GM19452 (cell line): Measurements from ENCODE around the gene CRYGN.

ENCODE experiments used
- ATAC-seq: cut with Tn5 transposase; IDR thresholded peaks from one replicate; pipeline ENCODE4 v1.9.1; 2021; ENCODE audit not compliant: unreplicated experiment

CRYGN gene, protein sequence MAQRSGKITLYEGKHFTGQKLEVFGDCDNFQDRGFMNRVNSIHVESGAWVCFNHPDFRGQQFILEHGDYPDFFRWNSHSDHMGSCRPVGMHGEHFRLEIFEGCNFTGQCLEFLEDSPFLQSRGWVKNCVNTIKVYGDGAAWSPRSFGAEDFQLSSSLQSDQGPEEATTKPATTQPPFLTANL

GRCh38 chr7:151439855-151440798 lies at the start of gene CRYGN:
CRYGN (minus strand) TSS chr7:151440141; CDS start chr7:151439917, 224 bp downstream.
- no peak for ATAC-seq

DNA sequence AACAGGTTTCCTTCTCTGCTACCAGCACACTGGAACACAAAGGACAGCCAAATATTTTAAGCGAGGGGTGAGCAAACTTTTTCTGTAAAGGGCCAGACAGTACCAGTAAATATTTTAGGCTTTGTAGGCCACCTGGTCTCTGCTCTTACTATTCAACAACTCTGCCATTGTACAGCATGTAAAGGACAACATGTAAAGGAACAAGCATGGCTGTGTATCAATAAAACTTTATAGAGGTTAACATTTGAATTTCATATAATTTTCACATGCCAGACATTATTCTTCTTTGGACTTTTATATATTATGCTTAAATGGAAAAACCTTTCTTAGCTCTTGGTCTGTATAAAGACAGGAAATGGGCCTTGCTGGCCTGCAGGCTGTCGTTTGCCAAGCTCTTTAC lies 49.6 kb upstream of the CRYGN start:
- no peak for ATAC-seq

DNA sequence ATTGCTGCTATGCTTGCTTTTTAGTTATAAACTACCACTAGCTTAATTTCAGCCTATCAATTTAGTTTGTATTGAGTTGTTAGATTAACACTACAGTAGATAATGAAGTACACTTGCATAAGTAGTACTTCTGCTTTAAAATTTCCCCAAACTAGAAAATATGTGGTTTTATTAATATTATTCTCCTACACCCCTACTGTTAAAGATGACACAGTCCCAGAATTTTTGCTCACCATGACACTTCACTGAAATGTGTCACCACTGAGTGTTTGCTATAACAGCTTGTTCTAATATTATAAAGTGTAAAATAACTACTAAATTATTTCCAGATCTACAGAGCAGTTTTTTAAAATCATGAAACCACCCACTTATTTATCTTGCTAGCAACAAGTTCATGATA lies 48.2 kb upstream of the CRYGN start:
- no peak for ATAC-seq

- ATAC-seq: no peak
Observed at GRCh38 chr7:151487228-151487627, 47.3 kb upstream of the CRYGN start.

DNA sequence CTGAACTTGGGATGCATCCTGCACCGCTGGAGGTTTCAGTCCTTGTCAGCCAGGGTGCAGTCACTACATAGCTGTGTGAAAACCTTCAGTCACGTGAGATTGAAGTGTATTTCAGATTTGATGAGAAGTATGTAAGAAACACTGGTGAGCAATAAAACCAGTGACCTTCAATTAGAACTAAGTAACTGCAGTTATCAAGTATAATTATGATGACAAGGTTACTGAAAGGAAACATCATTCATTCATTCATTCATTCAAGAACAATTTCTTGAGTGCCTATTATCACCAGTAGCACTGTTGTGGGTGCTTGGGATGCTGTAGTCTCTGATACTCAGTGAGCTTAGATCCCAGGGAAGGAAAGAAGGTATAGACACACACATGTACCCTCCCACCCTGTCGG lies 46.1 kb upstream of the CRYGN start:
- ATAC-seq: no peak

DNA sequence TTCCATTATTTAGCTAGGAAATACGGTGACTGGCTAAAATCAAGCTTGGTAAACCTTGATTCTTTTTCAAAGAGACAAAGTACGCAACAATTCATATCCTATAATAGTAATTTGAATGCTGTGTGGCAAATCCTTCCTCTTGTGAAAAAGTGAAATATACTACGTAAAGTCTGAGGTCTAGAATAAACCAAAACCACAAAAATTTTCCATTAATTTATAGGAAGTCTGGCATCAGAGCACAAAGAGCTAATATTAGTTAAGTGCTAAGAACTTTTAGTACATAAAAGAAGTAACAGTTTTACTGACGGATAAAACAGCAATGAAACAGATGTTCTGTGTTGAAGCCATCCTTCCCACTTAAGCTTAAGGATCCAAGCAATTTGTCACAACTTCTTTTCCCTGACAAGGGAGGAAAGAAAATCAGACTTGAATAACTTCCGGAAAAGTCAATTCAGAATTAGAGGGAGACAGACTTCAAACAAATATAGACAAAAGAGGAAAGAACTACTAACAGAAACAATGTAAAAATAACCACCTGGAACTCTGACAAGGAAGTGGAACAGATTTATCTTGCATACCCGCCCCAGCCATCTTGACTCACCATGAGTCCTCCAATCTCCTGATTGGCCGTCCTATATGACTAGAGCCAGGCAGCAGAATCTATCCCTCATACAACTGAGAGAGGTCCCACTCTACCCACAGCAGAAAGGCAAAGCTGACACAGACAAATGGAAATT lies 45.2 kb upstream of the CRYGN start:
- no peak for ATAC-seq

DNA sequence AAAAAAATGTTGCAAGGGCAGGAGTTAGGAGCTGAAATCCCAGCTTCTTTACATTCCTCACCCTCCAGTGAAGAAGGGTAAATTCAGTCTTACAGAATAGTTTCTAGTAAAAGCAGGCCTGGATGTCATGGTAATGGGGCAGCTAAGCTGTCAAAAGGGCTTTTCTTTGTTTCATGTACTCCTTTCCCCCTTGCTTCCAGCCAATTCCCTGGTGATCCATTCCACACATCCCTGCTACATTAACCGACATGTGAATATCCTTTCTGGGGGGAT lies 43.7 kb upstream of the CRYGN start:
- no peak for ATAC-seq

DNA sequence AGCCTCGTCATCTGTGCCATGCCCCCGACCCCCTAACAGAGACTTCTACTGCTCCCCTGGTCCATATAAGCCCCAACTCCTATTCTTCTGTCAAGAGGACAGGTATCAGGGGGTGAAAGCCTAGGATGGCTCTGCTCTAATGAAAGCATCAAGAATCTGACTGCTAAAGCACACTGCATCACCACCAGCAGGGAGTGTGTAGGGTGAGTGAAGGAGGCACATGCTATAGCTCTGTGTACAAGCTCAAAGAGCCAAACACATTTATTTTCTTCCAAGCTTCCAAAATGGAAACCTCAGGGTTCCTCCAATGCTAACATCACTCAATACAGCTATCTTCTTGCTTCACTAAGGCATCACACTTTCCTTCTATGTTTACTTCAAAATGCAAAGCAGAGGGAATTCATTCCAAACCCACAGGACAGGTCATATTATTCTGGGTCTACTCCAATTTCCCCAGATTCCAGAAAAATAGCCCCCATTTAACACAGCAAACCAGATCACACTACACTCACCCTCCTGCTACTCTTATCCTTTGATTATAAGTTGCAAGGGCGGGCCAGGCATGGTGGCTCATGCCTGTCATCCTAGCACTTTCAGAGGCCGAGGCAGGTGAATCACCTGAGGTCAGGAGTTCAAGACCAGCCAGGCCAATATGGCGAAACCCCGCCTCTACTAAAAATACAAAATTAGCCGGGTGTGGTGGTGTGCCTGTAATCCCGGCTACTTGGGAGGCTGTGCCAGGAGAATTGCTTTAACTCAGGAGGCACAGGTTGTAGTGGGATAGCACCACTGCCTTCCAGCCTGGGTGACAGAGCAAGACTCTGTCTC lies 43.2 kb upstream of the CRYGN start:
- no peak for ATAC-seq

DNA sequence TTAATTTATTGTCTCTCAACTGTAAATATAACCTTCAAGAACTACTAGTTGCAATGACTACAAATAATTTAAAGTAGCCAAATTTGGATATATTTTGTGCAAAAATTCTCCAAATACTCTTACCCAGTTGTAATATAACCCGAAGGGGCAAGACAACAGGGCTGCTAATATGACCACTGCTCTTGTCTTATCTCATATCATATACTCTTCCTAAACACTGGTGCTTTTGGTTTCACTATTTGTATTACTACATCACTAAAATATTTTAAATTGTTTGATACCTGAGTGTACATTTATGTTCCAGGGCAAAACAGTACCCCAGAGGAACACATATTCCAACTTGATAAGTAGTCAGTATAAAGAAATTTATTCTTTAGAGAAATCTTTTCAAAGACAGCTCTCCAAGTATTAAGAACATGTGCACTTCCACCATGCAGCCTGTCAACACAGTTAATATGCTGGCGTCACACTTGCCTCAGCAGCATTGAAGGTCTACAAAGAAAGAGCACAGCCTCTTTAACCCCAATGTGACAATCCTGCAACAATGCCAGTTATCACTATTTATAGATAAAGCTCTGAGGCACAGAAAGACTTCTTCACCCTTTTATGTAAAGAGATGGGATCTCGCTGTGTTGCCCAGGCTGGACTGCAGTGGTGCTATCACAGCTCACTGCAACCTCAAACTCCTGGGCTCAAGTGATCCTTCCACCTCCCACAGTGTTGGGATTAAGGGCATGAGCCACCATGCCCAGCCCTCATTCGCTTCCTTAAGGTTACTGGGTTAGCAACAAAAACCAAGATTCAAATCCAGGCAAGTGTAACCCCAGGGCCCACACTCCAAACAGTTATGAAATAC lies 41.9 kb upstream of the CRYGN start:
- ATAC-seq: no peak

DNA sequence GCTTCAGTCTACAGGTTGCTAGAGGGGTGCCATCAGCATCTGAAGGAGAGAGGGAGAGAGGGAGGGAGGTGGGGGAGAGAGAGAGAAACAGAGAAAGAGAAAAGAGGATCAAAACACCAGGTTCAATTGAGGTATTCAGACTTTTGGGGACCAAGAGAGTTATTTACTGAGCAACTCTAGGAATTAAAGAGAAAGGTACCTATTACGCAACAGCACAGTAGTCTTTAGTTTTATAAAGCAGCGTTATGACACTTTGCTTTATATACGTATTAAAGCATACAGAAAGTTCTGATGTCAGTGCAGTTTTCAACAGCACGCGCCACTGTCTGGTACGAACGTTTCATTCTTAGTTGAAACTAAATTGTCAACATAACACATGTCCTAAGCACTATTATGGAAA lies 37.9 kb upstream of the CRYGN start:
- no peak for ATAC-seq

- ATAC-seq: peak; percentile 43
Observed at GRCh38 chr7:151472644-151473380, 32.9 kb upstream of the CRYGN start.

DNA sequence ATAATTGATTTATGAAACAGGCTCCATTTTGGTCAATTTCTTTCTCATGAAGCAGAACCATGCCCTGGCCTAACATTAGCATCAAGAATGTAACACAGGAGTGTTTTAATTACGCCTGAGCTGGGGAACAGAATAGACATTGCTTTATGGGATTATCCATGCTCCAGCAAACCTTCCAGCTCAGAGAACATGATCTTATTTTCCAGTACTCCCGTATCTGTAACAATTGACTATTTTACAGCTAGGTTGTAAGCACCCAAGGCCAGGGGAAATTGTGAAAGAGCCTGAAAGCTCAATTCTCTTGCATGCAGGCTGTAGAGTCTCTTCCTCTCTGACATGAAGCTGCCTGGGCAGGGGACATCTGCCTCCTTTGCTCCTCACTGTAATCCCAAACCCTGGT lies 30.8 kb upstream of the CRYGN start:
- no peak for ATAC-seq

DNA sequence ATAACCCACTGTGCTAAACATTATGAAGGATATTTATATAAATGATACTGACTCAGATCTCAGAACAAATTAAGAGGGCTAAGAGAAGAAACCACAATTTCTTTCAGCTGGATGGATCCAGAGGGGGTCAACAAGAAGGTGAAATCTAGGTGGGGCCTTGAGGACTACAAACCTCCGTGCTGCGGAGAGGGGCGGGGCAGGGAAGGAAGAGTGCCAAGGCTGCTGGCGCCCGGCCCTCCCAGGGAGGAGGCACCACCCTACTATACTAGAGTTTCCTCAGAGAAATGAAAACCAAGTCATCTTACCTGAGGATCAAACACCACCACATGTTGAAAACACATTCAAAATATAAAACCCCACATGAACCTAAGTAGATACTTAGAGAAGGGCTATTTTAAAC lies 29.3 kb upstream of the CRYGN start:
- ATAC-seq: no peak

DNA sequence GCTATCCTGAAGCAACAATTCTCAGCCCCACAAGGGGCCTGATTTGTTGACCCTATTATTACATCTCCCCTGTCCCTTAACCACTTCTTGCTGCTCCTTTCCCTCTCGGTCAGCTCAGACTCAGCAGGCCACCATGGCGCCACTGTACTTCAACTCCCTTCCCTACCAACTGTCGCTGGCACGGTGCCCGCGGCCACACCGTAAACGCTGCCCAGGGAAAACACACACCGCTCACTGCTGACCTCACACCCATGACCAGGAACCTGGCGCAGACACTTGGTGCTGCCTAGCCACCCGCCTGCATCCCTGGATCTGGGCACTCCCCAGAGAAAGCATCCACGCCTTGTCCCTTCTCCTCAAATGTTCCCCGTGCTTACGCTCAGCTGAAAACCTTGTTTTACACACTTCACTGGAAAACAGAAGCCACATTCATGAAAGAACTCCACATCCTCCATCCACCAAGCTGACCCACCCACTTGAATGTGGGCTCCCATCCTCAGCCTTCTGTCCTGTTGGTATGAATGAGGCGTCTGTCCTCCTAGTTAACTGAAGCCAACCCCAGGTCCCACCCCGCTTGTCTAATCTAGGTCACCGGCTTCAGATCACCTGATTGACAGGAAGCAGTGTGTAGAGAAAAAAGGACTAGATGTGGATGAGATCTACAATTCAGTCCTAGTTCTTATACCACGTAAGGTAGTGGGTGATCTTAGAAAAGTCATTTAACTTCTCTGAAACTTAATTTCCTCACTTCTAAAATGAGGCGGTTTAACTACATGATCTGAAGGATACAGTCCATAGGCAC lies 28.5 kb upstream of the CRYGN start:
- ATAC-seq: no peak

DNA sequence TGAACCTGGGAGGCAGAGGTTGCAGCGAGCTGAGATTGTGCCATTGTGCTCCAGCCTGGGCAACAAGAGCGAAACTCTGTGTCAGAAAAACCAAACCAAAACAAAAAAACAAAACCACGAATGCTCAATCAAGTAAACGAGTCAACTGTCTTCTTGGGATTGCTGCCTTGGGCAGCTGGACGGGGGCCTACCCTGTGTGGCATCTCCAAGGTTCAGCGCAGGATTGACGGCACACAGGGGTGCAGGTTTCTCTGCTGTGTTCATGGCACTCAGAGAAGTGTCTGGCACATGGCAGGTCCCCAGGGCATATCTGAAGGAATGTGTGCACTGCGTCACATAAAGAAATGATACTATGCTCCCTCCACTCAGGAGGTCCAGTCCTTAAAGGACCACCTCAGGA lies 25.2 kb upstream of the CRYGN start:
- ATAC-seq: no peak

- ATAC-seq: no peak
Observed at GRCh38 chr7:151462306-151462779, 22.4 kb upstream of the CRYGN start.

- no peak for ATAC-seq
Observed at GRCh38 chr7:151461942-151462230, 21.9 kb upstream of the CRYGN start.

DNA sequence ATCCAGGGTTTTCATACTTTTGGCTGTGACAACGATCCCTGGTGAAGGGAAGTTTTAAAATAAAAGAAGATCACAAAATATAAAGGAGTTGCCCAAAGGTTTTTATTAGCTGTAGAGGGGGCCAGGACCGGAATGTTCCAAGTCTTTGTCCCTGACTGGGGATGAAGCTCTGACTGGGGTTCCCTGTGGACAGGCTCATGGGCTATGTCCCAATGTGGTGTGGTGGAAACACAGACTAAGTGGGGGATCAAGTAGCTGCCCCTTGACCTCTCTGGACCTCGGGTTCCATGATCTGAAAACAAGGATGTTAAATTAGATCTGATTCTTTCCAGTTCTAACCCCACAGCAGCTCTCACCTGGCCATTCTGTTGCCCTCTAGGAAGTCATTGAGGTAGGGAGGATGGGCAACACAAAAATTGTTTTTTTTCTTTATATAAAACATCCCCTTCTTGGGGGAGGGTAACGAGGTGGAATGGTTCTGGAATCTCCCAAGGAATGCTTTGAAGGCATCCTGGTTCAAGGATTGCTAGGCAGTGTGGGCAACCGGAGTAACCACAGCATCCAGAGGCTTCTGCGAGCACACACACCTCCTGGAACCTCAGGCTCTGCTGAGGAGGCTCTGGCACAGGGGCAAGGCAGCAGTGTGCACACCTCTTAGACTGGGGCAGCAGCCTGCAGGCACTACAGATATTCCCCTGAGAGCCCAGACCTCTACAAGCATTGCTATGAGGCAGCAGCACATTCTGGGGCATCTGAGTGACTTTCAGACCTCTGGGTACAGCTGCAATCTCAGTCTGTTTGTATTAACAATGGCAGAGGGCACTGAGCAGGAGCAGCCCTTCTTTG lies 21.4 kb upstream of the CRYGN start:
- ATAC-seq: no peak
